Adrenal gland (tissue), 19 donors: ENCODE data around the gene ADK. TPM values are rescaled to one million over a fixed set of nuclear protein-coding genes. Genes with fewer than 3 reads are reported as not detected.

Experiments
- DNase-seq, 7 donors: peaks; one replicate each; pipeline ENCODE4 v3.0.0-alpha.2; 2019 to 2020
- H3K27ac ChIP-seq, 5 donors: fragments of 200-600 bp; sonication (generic) in 4 of 5; 1 replicate in 3 of 5; 2 replicates in 2 of 5; pipeline versions ENCODE4 v1.5.1 to v1.8.0; 2016 to 2020; ENCODE audit warnings: mild to moderate bottlenecking in 1 of 5
- H3K27me3 ChIP-seq: fragments of 200-600 bp; 2 replicates; pipeline ENCODE4 v1.8.0; 2021
- H3K36me3 ChIP-seq, 2 donors: fragments of 200-600 bp; replicated peaks in 1 of 2; 1 replicate in 1 of 2; 2 replicates in 1 of 2; pipeline versions ENCODE4 v1.5.1 to v1.8.0; 2018 to 2022
- H3K4me1 ChIP-seq, 2 donors: fragments of 200-600 bp; replicated peaks in 1 of 2; 1 replicate in 1 of 2; 2 replicates in 1 of 2; pipeline versions ENCODE4 v1.5.1 to v1.8.0; 2018 to 2021
- H3K4me3 ChIP-seq, 4 donors: fragments of 200-600 bp; sonication (generic) in 3 of 4; one replicate each; pipeline ENCODE4 v1.5.1; 2016 to 2018
- H3K9me3 ChIP-seq, 3 donors: fragments of 200-600 bp; sonication (generic) in 1 of 3; replicated peaks in 1 of 3; 1 replicate in 2 of 3; 2 replicates in 1 of 3; pipeline versions ENCODE4 v1.5.1 to v1.8.0; 2016 to 2021
- CTCF ChIP-seq, 6 experiments: fragments of 450-650 bp in 4 of 6; fragments of 200-600 bp in 2 of 6; sonication (generic) in 1 of 6; IDR thresholded peaks; 1 replicate in 5 of 6; 2 replicates in 1 of 6; pipeline versions ENCODE4 v1.5.1 to v1.8.0; 2016 to 2021; ENCODE audit warnings: antibody characterized with exemption in 6 of 6, mild to moderate bottlenecking in 2 of 6, moderate library complexity in 1 of 6
- POLR2A ChIP-seq, 2 donors: fragments of 450-650 bp; IDR thresholded peaks; one replicate each; pipeline ENCODE4 v1.6.1; 2017; ENCODE audit warnings: antibody characterized with exemption in 2 of 2, mild to moderate bottlenecking in 2 of 2, moderate library complexity in 1 of 2
- WGBS, 4 donors: extraction: QIAGEN DNeasy Blood & Tissue Kit in 2 of 4; methylation state at CpG; one replicate each; pipeline versions ENCODE4 v1.1.5 to v1.1.7; 2013 to 2017; 5-methylcytosine and 5-hydroxymethylcytosine counted together
- intact Hi-C, 2 donors: fragments of 100-400 bp; cut with DNase I; formaldehyde crosslinking; loops; one replicate each; pipeline versions ENCODE4 v1.14.1 to v1.15.0; 2022 to 2023
- long read RNA-seq, 10 donors: library from polyadenylated mRNA in 3 of 10; unstranded in 2 of 10; stranded (forward) in 1 of 10; transcript quantifications; one replicate each; pipeline ENCODE4 v2.0.0 and lab custom pipeline, GENCODE V29; 2021 to 2026
- polyA plus RNA-seq, 3 donors: library from polyadenylated mRNA; stranded (reverse); fragments of 200-250 nt in 2 of 3; fragments of 350-450 nt in 1 of 3; fragmentation: Illumina TruSeq in 1 of 3; extraction: RNeasy Lipid Tissue Mini Kit (QIAGEN cat#74804) in 1 of 3; gene quantifications; one replicate each; pipeline ENCODE4 v1.2.3, GENCODE V29; 2013 to 2014
- total RNA-seq, 9 donors: library from RNA; depleted of rRNA in 4 of 9; stranded (reverse); fragments of >200 nt in 4 of 9; fragments of 120-200 nt in 1 of 9; fragmentation: NEBNext Ultra II Directional in 1 of 9; extraction: Animal tissue kit (Norgen Biotek cat#: 25700) in 1 of 9; gene quantifications; one replicate each; pipeline versions ENCODE4 v1.1.0 to v1.2.4, GENCODE V29; 2013 to 2023
- donor health status: healthy with polysubstance abuse.
- donor health status: Bipolar disorder and iron deficiency.
- donor health status: DM: yes; HTN: yes; CAD: no.
- donor health status: DM: no; HTN: no; CAD: no.
- donor health status: DM: no; HTN: no; CAD: no.
- donor health status: DM: yes; HTN: yes; CAD: no.

ADK gene
- 10 to 100 TPM; 18.4 to 29.1 (median 22.5) TPM for total RNA-seq
- polyA plus RNA-seq, result 10 to 100 TPM in 2 of 3 donors, 1 to 10 TPM in 1; 8.2 to 45.5 (median 13.1) TPM
- long read RNA-seq, donor 1, transcript ADK-201 (11 exons, 1,169 nt), result major isoform, 7 of 12 reads
- long read RNA-seq, donor 1, partial matches to known transcripts, result 0 of 12 reads
- long read RNA-seq, donor 1, other reads (novel, unspliced or antisense), result 0 of 12 reads
- long read RNA-seq, donor 2, partial matches to known transcripts, result 0 of 4 reads
- long read RNA-seq, donor 2, other reads (novel, unspliced or antisense), result 0 of 4 reads
- long read RNA-seq, donor 3, transcript ADK-201 (11 exons, 1,169 nt), result major isoform, 5 of 15 reads
- long read RNA-seq, donor 3, partial matches to known transcripts, result 7 of 15 reads
- long read RNA-seq, donor 3, other reads (novel, unspliced or antisense), result 0 of 15 reads
- long read RNA-seq, donor 4, transcript ADK-202 (11 exons, 2,083 nt), result major isoform, 12 of 26 reads
- long read RNA-seq, donor 4, transcript ADK-201 (11 exons, 1,169 nt), result minor isoform, 5 of 26 reads
- long read RNA-seq, donor 4, partial matches to known transcripts, result 4 of 26 reads
- long read RNA-seq, donor 4, other reads (novel, unspliced or antisense), result 5 of 26 reads
- long read RNA-seq, donor 5, transcript ADK-201 (11 exons, 1,169 nt), result major isoform, 16 of 40 reads
- long read RNA-seq, donor 5, transcript ADK-202 (11 exons, 2,083 nt), result minor isoform, 14 of 40 reads
- long read RNA-seq, donor 5, partial matches to known transcripts, result 0 of 40 reads
- long read RNA-seq, donor 5, other reads (novel, unspliced or antisense), result 9 of 40 reads
- long read RNA-seq, donor 6, partial matches to known transcripts, result 2 of 16 reads
- long read RNA-seq, donor 6, other reads (novel, unspliced or antisense), result 6 of 16 reads
- long read RNA-seq, donor 7, partial matches to known transcripts, result 0 of 1 reads
- long read RNA-seq, donor 7, other reads (novel, unspliced or antisense), result 0 of 1 reads
- long read RNA-seq, donor 8, transcript ADK-201 (11 exons, 1,169 nt), result major isoform, 6 of 6 reads
- long read RNA-seq, donor 8, partial matches to known transcripts, result 0 of 6 reads
- long read RNA-seq, donor 8, other reads (novel, unspliced or antisense), result 0 of 6 reads
- long read RNA-seq, donor 9, partial matches to known transcripts, result 0 of 4 reads
- long read RNA-seq, donor 9, other reads (novel, unspliced or antisense), result 0 of 4 reads
- long read RNA-seq, donor 10, result 0 reads

- TF ChIP-seq CTCF (IDR thresholded peaks at IDR 0.05), result peak in 5 of 6 experiments; percentile 14 to 61 (median 32)
- peak in 1 of 2 donors; percentile 71 for TF ChIP-seq POLR2A (IDR thresholded peaks at IDR 0.05)
- Histone ChIP-seq H3K4me3 (peak within 1 kb of the TSS; percentile 48 to 96 (median 82)), H3K27ac (peak within 1 kb of the TSS; percentile 79 to 92 (median 87)), H3K9me3 (no peaks in the 10 kb centered on the region), H3K36me3 (no peaks in the 10 kb centered on the region), H3K27me3 (no peaks in the 10 kb centered on the region), H3K4me1 (peaks cover 15 to 33% of the 10 kb centered on the region in 2 donors)
- WGBS, 4 donors, result 0 to 1% (median 0%) methylated on average over 25 to 57 of the region's 57 CpGs
- DNase-seq, result peak; percentile 98 to 100 (median 100)
- intact Hi-C loops, result loop anchor here in 1 of 2 donors (2.0 kb wide), 1 partner anchor 26 kb away; no protein-coding TSS in a partner anchor
Observed at GRCh38 chr10:74150990-74151878, at the start of gene ADK. Gene ADK (plus strand): TSS chr10:74151221. CDS start chr10:74151279, 58 bp downstream.

- intact Hi-C loops, result no loop called here
- WGBS, 4 donors, result 83 to 95% (median 87%) methylated on average over 11 of the region's 11 CpGs
- H3K36me3 ChIP-seq, result peaks cover 0 to 74% of the 10 kb centered on the region in 2 donors
Observed at GRCh38 chr10:74103560-74104258, 47.3 kb upstream of the ADK start.

More at GRCh38 chr10:74103560-74104258, 47.3 kb upstream of the ADK start:
- Histone ChIP-seq H3K4me3 (no peak overlapping the region), H3K4me1 (no peaks in the 10 kb centered on the region), H3K27ac (no peak overlapping the region), H3K9me3 (no peaks in the 10 kb centered on the region), H3K27me3 (no peaks in the 10 kb centered on the region)
- no peak for DNase-seq
- TF ChIP-seq POLR2A (IDR thresholded peaks at IDR 0.05), result no peak
- TF ChIP-seq CTCF (IDR thresholded peaks at IDR 0.05), result peak in 2 of 6 experiments; percentile 17 to 18
